ENCODE data around the gene ABCF1.

DNA sequence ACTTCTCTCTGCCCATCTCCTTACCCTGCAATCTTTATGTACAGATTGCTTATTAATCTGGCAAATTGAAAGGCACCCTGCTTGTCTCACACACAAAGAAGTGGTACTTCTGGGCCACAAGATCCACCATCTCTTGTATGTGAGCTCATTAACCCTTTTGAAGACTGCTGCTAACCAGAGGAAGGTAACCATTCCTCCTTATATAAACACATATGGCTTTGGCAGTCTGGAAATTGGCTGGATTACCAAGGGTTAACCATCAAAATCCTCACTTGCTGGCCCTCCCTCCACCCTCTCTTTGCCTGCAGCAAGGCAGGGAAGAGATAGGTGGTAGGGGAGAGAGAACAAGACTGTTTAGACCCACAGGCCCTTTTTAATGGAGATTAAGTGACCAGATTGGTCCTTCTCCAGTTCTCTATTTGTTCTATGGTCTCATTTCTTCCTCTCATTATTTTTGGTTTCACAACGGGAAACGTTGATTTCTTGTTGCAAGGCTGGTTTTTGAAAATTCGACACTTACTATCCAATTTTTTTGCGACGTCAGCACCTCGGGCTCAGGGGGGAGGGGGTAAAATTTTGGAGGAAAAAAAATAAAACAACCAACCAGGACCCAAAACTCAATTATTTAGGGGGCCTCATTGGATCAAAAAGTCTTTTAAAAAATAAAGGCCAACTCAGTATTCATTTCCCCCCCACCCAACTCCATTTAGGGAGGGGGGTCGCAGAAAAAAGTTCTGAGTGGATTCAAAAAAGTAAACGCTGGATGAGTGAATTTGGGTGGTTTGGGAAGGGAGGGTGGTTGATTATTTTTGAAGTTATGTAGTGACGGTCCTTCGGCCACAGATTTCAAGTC lies 44.9 kb downstream of the ABCF1 start:
- no peak for TF ChIP-seq EP300 (IDR thresholded peaks at IDR 0.05)
- TF ChIP-seq, protein P1, sequence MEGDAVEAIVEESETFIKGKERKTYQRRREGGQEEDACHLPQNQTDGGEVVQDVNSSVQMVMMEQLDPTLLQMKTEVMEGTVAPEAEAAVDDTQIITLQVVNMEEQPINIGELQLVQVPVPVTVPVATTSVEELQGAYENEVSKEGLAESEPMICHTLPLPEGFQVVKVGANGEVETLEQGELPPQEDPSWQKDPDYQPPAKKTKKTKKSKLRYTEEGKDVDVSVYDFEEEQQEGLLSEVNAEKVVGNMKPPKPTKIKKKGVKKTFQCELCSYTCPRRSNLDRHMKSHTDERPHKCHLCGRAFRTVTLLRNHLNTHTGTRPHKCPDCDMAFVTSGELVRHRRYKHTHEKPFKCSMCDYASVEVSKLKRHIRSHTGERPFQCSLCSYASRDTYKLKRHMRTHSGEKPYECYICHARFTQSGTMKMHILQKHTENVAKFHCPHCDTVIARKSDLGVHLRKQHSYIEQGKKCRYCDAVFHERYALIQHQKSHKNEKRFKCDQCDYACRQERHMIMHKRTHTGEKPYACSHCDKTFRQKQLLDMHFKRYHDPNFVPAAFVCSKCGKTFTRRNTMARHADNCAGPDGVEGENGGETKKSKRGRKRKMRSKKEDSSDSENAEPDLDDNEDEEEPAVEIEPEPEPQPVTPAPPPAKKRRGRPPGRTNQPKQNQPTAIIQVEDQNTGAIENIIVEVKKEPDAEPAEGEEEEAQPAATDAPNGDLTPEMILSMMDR (IDR thresholded peaks at IDR 0.05): no peak
